COLO668 (cell line): Measurements from ENCODE around the gene RPUSD4.

Source experiments
- DNase-seq: peaks from one replicate; lab custom pipeline; 2025; ENCODE audit not compliant: unreplicated experiment; lab: John Stamatoyannopoulos, UW

The RPUSD4 gene

GRCh38 chr11:126182787-126183445, 28.5 kb downstream of the RPUSD4 start:
- no peak for DNase-seq

GRCh38 chr11:126181939-126182730, 29.3 kb downstream of the RPUSD4 start:
- no peak for DNase-seq

GRCh38 chr11:126176853-126177470, 34.5 kb downstream of the RPUSD4 start:
- no peak for DNase-seq

- DNase-seq = no peak
Observed at GRCh38 chr11:126175393-126175792, 36.1 kb downstream of the RPUSD4 start.

GRCh38 chr11:126174816-126175215, 36.6 kb downstream of the RPUSD4 start:
- no peak for DNase-seq

GRCh38 chr11:126173257-126173656, 38.2 kb downstream of the RPUSD4 start:
- DNase-seq = no peak

GRCh38 chr11:126172596-126173038, 38.8 kb downstream of the RPUSD4 start:
- DNase-seq = no peak

- no peak for DNase-seq
Observed at GRCh38 chr11:126169291-126169690, 42.2 kb downstream of the RPUSD4 start.

- no peak for DNase-seq
Observed at GRCh38 chr11:126167488-126167887, 44.0 kb downstream of the RPUSD4 start.

GRCh38 chr11:126166413-126166812, 45.0 kb downstream of the RPUSD4 start:
- no peak for DNase-seq

- DNase-seq = no peak
Observed at GRCh38 chr11:126165757-126166156, 45.7 kb downstream of the RPUSD4 start.

- no peak for DNase-seq
Observed at GRCh38 chr11:126165311-126165720, 46.1 kb downstream of the RPUSD4 start.

- DNase-seq = no peak
Observed at GRCh38 chr11:126164781-126165180, 46.7 kb downstream of the RPUSD4 start.

GRCh38 chr11:126163779-126164178, 47.7 kb downstream of the RPUSD4 start:
- no peak for DNase-seq

- peak; percentile 11 for DNase-seq
Observed at GRCh38 chr11:126163074-126163700, 48.3 kb downstream of the RPUSD4 start.

- DNase-seq = no peak
Observed at GRCh38 chr11:126162306-126163030, 49.0 kb downstream of the RPUSD4 start.

GRCh38 chr11:126161023-126161391, 50.4 kb downstream of the RPUSD4 start:
- DNase-seq = no peak

GRCh38 chr11:126160345-126161022, 51.0 kb downstream of the RPUSD4 start:
- DNase-seq = no peak

GRCh38 chr11:126159719-126160344, 51.6 kb downstream of the RPUSD4 start:
- DNase-seq = no peak
